ENCODE results near the gene ZBTB16. TPM values are rescaled to one million over a fixed set of nuclear protein-coding genes. Genes with fewer than 3 reads are reported as not detected.

ZBTB16 gene
- total and polyA plus RNA-seq, 12 donors, result 18.3 to 108 (median 54.6) TPM

DNA sequence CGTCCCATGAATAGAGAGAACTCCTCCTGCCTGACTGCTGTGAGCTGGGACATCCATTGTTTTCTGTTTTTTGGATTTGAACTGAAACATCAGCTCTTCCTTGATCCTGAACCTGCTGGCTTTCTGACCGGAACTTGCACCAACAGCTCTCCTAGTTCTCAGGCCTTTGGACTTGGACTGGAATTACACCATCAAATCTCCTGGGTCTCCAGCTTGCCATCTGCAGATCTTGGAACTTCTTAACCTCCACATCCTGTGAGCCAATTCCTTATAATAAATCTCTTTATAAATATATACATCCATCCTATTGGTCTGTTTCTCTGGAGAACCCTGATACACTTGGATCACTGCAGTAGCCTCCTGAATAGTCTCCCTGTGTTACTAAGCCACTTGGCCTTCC, 42.5 kb upstream of the ZBTB16 start:
- no peak for ATAC-seq
- Histone ChIP-seq H3K9me3 (no peaks in the 10 kb centered on the region), H3K36me3 (no peaks in the 10 kb centered on the region), H3K27ac (no peak overlapping the region), H3K27me3 (peaks cover 0 to 9% (median 0%) of the 10 kb centered on the region in 7 donors), H3K4me1 (peaks cover 0 to 6% (median 0%) of the 10 kb centered on the region in 9 donors), H3K4me3 (no peak overlapping the region)
- DNase-seq, result no peak
- intact Hi-C loops (cut with DNase I), result no loop called here
- TF ChIP-seq, protein P1, sequence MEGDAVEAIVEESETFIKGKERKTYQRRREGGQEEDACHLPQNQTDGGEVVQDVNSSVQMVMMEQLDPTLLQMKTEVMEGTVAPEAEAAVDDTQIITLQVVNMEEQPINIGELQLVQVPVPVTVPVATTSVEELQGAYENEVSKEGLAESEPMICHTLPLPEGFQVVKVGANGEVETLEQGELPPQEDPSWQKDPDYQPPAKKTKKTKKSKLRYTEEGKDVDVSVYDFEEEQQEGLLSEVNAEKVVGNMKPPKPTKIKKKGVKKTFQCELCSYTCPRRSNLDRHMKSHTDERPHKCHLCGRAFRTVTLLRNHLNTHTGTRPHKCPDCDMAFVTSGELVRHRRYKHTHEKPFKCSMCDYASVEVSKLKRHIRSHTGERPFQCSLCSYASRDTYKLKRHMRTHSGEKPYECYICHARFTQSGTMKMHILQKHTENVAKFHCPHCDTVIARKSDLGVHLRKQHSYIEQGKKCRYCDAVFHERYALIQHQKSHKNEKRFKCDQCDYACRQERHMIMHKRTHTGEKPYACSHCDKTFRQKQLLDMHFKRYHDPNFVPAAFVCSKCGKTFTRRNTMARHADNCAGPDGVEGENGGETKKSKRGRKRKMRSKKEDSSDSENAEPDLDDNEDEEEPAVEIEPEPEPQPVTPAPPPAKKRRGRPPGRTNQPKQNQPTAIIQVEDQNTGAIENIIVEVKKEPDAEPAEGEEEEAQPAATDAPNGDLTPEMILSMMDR (IDR thresholded peaks at IDR 0.05), result no peak
- WGBS, 2 donors, result 92 to 94% methylated on average over 2 of the region's 2 CpGs

DNA sequence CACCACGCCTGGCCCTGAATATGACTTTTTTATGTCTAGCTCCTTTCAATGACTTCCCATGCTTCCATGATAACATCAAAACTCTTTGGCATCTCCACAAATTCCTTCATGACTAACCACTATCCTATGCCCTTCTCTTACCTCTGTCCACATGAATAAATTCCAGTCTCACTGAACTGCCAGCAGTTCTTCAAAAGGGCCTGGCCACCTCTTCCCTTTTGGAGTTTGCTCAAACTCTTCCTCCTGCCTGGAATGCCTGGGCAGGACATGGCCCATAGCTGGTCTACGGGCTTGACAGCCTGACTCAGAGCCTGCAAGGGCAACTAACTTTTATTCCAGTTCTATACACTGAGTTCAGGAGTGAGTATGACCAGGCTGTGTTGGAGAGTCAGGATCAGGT, 41.8 kb upstream of the ZBTB16 start:
- H3K4me1 ChIP-seq, result peaks cover 0 to 6% (median 0%) of the 10 kb centered on the region in 9 donors
- ATAC-seq (peak in 4 of 8 donors; percentile 52 to 69 (median 56)), DNase-seq (no peak)
- H3K36me3 ChIP-seq, result no peaks in the 10 kb centered on the region
- TF ChIP-seq, protein P1 (IDR thresholded peaks at IDR 0.05), result no peak
- H3K27ac ChIP-seq, result no peak overlapping the region
- peaks cover 0 to 4% (median 0%) of the 10 kb centered on the region in 7 donors for H3K27me3 ChIP-seq
- H3K9me3 ChIP-seq, result no peaks in the 10 kb centered on the region
- H3K4me3 ChIP-seq, result no peak overlapping the region
- WGBS, 2 donors, result 35 to 64% methylated on average over 2 of the region's 2 CpGs
- intact Hi-C loops (cut with DNase I), result no loop called here

DNA sequence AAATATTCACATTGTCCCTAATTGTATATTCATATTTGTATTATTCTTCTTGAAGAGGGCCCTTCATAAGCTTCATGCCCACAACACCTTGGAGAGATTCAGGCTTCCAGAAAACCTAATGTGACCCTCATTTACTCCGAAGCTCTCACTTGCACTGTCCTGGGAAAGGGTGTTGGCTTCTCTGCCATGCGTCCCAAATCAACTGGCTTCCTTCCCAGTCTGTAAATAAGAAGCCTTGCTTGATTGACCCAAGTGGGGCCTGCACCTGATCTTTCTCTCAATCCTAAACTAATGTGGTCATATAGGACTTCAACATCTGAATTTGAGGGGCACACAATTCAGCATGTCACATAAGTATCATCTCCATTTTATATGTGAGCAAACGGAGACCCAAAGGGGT, 40.5 kb upstream of the ZBTB16 start:
- no peak for DNase-seq
- 67% methylated on average over 3 of the region's 3 CpGs for WGBS, 2 donors
- Histone ChIP-seq H3K4me1 (peaks cover 0 to 6% (median 0%) of the 10 kb centered on the region in 9 donors), H3K9me3 (no peaks in the 10 kb centered on the region), H3K27me3 (no peaks in the 10 kb centered on the region), H3K4me3 (no peak overlapping the region), H3K27ac (no peak overlapping the region), H3K36me3 (no peaks in the 10 kb centered on the region)
- TF ChIP-seq, protein P1 (IDR thresholded peaks at IDR 0.05), result no peak
- intact Hi-C loops (cut with DNase I), result no loop called here
- ATAC-seq, result peak in 1 of 8 donors; percentile 25

DNA sequence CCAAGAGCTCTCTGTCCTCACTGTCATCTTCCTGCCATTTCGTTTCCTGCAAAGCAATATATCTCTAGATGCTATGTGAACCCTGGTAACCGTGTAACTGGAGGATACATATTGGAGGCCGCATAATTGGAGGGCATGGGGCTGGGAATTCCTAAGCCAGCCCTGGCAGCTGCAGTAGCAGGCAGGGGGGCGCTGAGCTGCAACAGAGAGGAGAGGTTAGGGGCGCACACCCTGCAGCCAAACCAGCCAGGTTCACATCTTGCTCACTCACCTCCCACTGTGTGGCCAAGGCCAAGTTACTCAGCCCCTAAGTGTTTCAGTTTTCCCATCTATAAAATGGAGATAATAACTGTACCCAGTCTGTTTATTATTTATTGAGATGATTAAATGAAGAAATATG, 39.9 kb upstream of the ZBTB16 start:
- H3K4me3 ChIP-seq, result no peak overlapping the region
- TF ChIP-seq, protein P1 (IDR thresholded peaks at IDR 0.05), result no peak
- H3K27me3 ChIP-seq, result no peaks in the 10 kb centered on the region
- DNase-seq (no peak), ATAC-seq (no peak)
- H3K36me3 ChIP-seq, result no peaks in the 10 kb centered on the region
- intact Hi-C loops (cut with DNase I), result no loop called here
- H3K9me3 ChIP-seq, result no peaks in the 10 kb centered on the region
- no peak overlapping the region for H3K27ac ChIP-seq
- 83 to 86% methylated on average over 5 of the region's 5 CpGs for WGBS, 2 donors
- peaks cover 0 to 6% (median 0%) of the 10 kb centered on the region in 9 donors for H3K4me1 ChIP-seq

Data from heart right ventricle (tissue), 16 donors.